Adipocyte (in vitro differentiated cells): ENCODE results near the gene VPS13D.
A peak's percentile ranks its signal among the peaks of the same experiment; 100 is the strongest.
"Not testable (repeated sequence)": the region's sequence is repeated elsewhere in the genome, so short reads cannot be mapped to it uniquely, and the experiment has no call there.

Experiments
- DNase-seq: peaks from one replicate; pipeline ENCODE4 v3.0.0-alpha.2; 2015; ENCODE audit warnings: low read depth
- H3K27me3 ChIP-seq: replicated peaks from 2 replicates; pipeline ENCODE4 v1.7.0; 2013; ENCODE audit warnings: mild to moderate bottlenecking, low read length, moderate library complexity; ENCODE audit not compliant: control insufficient read depth, insufficient read depth
- H3K36me3 ChIP-seq: 2 replicates; pipeline ENCODE4 v1.7.0; 2013; ENCODE audit warnings: low read length, mild to moderate bottlenecking, moderate library complexity; ENCODE audit not compliant: control insufficient read depth, insufficient read depth, severe bottlenecking
- H3K4me1 ChIP-seq: 2 replicates; pipeline ENCODE4 v1.7.0; 2013; ENCODE audit warnings: mild to moderate bottlenecking, low read length, moderate library complexity; ENCODE audit not compliant: control insufficient read depth, insufficient read depth
- H3K4me3 ChIP-seq: 2 replicates; pipeline ENCODE4 v1.7.0; 2013; ENCODE audit warnings: mild to moderate bottlenecking, low read length, moderate library complexity
- H3K9ac ChIP-seq: 2 replicates; pipeline ENCODE4 v1.7.0; 2013; ENCODE audit warnings: mild to moderate bottlenecking, low read length, moderate library complexity
- H3K9me3 ChIP-seq: 2 replicates; pipeline ENCODE4 v1.7.0; 2013; ENCODE audit warnings: mild to moderate bottlenecking, low read length, moderate library complexity; ENCODE audit not compliant: control insufficient read depth

The VPS13D gene

DNA sequence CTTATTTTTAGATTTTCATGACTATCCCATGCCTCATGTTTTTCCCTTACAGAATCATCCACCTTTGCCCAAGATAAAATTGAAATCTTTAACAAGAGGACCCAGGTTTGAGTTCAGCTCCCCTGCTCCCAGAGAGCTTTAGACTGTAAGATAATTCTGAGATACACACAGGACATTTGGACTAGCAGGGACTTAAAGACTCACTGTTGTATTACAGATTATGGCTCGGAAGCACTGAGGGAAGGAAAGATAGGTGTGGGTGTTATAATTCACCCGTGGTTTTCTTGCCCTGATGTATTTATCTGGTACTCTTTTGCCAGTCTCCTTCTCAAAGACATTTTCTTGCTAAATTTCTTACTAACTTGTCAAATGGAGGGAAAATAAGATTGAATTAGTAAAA lies 238.5 kb downstream of the VPS13D start:
- Histone ChIP-seq H3K36me3 (peaks cover 2% of the 10 kb centered on the region), H3K27me3 (no peaks in the 10 kb centered on the region), H3K9me3 (no peaks in the 10 kb centered on the region), H3K4me1 (peaks cover 24% of the 10 kb centered on the region), H3K4me3 (no peak overlapping the region), H3K9ac (no peak overlapping the region)
- no peak for DNase-seq

DNA sequence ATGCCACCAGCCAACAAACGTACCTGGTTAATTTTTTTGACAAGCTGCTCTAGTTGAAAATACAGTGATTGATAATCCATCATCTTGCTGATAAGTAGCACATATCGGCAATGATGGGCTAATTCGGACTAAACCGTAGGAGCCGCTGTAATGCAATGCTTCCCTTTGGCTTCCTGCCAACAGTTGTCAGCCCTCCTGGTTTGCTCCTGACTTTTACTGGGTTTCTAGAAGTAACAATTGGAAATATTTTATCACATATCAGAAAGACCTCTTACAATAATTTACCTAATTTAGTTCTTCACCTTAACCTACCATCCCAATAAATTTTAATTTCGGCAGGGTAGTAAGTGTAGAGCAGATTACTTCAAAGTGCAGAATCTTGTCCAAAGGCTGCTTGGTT lies 239.7 kb downstream of the VPS13D start:
- Histone ChIP-seq H3K36me3 (peaks cover 2% of the 10 kb centered on the region), H3K4me3 (no peak overlapping the region), H3K4me1 (peaks cover 22% of the 10 kb centered on the region), H3K9me3 (no peaks in the 10 kb centered on the region), H3K9ac (no peak overlapping the region), H3K27me3 (no peaks in the 10 kb centered on the region)
- no peak for DNase-seq

DNA sequence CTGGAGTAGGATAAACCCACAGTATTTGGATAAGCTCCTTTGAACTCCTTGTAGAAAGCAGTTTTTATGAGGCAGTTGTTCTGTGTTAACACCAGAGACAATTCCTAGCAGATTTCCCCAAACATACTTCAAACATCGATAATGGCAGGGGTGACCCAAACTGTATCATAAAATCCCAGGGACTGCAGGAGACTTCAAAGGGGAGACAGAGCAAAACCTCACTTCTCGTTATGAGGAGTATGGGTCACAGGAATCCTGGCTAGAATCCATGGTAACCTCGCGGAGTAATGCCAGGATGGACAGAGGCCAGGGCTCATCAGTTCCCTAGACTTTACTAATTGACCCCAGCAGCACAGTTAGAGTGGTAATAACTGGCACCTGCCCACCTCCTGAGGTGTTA lies 240.2 kb downstream of the VPS13D start:
- Histone ChIP-seq H3K27me3 (no peaks in the 10 kb centered on the region), H3K4me3 (no peak overlapping the region), H3K9me3 (no peaks in the 10 kb centered on the region), H3K9ac (no peak overlapping the region), H3K36me3 (peaks cover 2% of the 10 kb centered on the region), H3K4me1 (peaks cover 22% of the 10 kb centered on the region)
- DNase-seq, result no peak

DNA sequence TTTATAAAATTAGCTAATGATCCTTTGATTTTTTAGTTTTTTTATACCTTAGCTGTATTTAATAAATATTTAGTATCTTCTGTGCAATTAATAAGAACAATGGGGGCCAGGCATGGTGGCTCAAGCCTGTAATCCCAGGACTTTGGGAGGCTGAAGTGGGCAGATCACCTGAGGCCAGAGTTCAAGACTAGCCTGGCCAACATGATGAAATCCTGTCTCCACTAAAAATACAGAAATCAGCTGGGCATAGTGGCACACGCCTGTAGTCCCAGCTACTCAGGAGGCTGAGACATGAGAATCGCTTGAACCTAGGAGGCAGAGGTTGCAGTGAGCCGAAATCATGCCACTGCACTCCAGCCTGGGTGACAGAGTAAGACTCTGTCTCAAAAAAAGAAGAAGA lies 241.1 kb downstream of the VPS13D start:
- not testable (repeated sequence) for DNase-seq, H3K27me3 ChIP-seq, H3K4me3 ChIP-seq, H3K36me3 ChIP-seq, H3K9ac ChIP-seq, H3K9me3 ChIP-seq
- H3K4me1 ChIP-seq, result peaks cover 24% of the 10 kb centered on the region

DNA sequence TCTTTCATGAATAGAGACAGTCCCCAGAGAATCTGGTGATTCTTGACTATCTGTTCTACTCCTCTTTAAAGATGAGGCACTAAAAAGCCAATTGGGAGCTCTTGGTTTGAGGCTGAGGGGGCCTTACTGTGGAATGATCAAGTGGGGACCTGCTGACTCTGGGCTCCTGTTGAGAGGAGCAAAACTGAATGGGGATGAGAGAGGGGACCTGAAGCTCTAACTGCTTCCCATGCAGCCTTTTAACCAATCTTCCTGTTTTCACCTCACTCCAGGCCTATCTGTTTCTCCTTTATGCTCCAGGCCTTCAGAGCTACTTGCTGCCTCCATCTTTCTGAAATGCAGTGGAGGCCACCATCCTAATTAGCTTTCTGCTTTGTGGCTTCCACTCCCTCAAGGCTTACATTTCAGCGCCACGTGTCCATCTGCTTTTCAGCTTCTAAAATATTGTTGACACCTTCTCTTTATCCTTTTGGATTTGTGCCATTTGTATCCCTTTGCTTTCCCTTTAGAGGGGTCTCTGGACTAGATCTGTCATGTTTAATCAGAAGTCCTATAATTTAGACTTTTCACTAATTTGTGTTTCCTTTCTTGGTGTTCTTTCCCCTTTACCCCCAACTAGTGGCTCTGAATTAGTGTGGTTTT lies 242.4 kb downstream of the VPS13D start:
- Histone ChIP-seq H3K9ac (no peak overlapping the region), H3K36me3 (peaks cover 3% of the 10 kb centered on the region), H3K27me3 (no peaks in the 10 kb centered on the region), H3K4me1 (peaks cover 36% of the 10 kb centered on the region), H3K9me3 (no peaks in the 10 kb centered on the region), H3K4me3 (no peak overlapping the region)
- DNase-seq, result no peak

DNA sequence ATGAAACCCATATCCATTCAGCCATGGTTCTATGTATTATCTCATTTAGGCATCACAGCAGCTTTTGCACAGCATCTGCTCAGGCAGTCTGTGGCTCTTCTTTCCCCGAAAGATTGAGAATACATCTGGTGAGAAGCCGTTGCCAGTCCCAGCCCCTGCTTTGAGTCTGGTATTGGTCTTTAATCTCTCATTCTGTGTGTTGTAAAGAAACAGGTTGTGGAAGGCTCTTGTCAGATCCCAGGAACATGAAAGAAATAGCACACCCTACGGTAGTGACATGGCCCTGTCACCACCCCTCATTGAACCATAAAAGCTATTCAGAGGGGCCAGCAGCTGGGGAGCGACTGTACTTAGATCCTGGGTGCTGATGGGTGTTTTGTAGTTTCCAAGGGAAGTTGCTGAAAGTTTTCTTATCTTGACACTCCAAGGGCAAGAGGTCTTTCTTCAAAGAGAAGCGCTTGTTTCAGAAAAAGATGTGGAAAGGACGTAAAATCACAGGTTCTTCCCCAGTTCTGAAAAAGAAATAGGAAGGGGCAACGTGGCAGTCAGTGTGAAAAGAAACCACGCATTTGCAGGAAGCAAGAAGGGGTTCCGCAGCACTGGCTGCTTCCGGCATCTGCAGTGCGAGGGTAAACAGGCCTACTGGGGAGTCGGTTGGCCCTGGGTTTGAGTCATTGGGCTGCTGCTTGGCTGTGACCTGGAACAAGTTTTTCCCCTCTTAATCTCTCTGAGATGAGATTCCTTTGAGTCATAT lies 243.1 kb downstream of the VPS13D start:
- Histone ChIP-seq H3K36me3 (peaks cover 5% of the 10 kb centered on the region), H3K4me3 (no peak overlapping the region), H3K9me3 (no peaks in the 10 kb centered on the region), H3K9ac (no peak overlapping the region), H3K27me3 (no peaks in the 10 kb centered on the region), H3K4me1 (peaks cover 43% of the 10 kb centered on the region)
- no peak for DNase-seq

DNA sequence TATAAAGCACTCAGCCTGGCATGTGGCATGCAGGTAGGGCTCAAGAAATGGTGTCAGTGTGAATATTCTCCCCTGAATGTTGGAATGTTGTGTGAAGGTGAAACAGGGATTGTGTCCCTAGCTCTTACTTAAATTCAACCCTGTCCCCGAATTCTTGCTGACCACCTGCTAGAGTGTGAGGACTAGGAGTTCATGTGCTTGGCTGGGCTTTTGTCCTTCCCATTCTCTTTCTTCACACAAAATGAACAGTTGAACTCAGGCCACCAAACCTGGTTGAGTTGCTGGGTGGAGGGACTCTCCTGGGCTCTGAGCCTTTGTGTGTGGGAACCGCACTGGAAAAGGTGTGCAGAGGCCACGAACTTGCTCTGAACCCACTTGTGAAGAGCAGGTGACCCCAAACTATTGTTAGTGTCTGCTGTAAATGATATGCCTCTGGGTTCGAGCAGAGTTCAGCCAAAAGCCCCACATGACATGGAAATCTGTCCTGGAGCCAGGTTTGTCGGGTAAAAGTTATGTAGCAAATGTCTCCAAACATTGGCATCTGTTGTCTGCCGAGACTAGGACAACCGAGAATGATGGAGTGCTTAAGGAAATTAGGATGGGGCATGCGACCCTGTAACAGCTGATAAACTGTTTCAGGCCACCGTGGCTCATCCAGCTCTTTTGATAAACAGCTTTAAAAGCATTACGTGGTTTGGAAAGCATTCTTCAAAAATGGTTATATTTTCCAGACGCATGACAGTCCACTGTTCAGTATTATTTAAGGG lies 243.9 kb downstream of the VPS13D start:
- Histone ChIP-seq H3K9me3 (no peaks in the 10 kb centered on the region), H3K4me1 (peaks cover 51% of the 10 kb centered on the region), H3K9ac (no peak overlapping the region), H3K4me3 (no peak overlapping the region), H3K27me3 (no peaks in the 10 kb centered on the region), H3K36me3 (peaks cover 5% of the 10 kb centered on the region)
- DNase-seq, result no peak

DNA sequence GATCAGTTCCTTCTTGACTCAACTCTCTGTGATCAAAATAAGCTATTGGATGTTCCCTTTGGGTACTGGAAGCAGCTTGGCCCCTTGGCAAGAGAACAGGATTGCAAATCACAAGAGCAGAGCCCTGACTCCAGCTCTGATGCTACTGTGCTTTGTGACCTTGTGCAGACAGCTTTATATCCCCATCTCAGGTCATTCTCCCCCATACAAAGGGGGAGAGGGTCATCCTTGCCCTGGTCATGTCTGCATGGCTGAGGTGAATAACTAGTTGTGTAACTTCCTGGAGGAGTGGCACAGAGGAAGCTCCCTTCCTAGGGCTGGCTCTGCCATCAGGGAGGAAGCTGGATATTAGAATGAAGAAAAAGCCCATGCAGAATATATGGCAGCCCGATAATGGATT lies 245.3 kb downstream of the VPS13D start:
- Histone ChIP-seq H3K27me3 (no peaks in the 10 kb centered on the region), H3K36me3 (peaks cover 5% of the 10 kb centered on the region), H3K4me1 (peaks cover 61% of the 10 kb centered on the region), H3K9ac (no peak overlapping the region), H3K9me3 (no peaks in the 10 kb centered on the region), H3K4me3 (no peak overlapping the region)
- no peak for DNase-seq

DNA sequence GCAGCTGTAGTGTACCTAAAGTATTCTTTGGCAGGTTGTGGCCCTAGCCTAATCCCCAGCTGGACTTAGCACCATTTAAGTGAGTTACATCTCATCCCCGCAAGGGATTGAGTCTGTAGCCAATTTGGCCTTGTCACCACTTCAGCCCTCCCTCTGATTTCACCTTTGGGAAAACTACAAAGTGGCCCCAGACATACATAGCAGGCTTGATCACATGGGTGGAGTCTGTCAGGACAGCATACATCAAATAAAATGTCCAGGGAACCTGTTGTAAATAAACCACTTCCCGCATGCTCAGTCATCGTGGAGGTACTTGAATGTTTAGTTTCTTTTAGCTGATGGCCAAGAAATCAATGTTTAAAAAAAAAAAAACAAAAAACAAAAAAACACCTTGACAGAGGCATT lies 245.7 kb downstream of the VPS13D start:
- H3K4me3 ChIP-seq, result no peak overlapping the region
- H3K9me3 ChIP-seq, result no peaks in the 10 kb centered on the region
- H3K36me3 ChIP-seq, result peaks cover 5% of the 10 kb centered on the region
- no peak overlapping the region for H3K9ac ChIP-seq
- peaks cover 66% of the 10 kb centered on the region for H3K4me1 ChIP-seq
- no peaks in the 10 kb centered on the region for H3K27me3 ChIP-seq
- DNase-seq, result no peak

DNA sequence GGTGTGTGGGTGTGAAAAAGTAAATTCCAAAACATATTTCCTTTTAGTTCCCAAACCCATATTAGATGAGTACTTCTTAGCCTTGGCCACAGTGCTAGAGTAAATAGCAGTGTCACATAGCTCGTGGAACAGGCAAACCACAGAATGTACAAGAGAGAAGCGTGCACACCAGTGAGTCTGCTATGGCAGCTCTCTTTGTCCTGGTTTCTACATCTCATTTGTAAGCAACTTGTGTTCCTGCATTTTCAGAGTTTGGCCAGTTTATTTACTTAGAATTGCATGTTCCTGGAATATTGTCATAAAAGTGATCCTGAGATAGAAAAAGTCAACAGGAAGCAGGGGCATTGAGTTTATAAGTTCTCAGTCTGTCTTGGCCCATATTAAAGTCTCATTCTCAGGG lies 246.1 kb downstream of the VPS13D start:
- Histone ChIP-seq H3K27me3 (no peaks in the 10 kb centered on the region), H3K4me3 (no peak overlapping the region), H3K9me3 (no peaks in the 10 kb centered on the region), H3K4me1 (peaks cover 70% of the 10 kb centered on the region), H3K9ac (no peak overlapping the region), H3K36me3 (peaks cover 5% of the 10 kb centered on the region)
- no peak for DNase-seq

DNA sequence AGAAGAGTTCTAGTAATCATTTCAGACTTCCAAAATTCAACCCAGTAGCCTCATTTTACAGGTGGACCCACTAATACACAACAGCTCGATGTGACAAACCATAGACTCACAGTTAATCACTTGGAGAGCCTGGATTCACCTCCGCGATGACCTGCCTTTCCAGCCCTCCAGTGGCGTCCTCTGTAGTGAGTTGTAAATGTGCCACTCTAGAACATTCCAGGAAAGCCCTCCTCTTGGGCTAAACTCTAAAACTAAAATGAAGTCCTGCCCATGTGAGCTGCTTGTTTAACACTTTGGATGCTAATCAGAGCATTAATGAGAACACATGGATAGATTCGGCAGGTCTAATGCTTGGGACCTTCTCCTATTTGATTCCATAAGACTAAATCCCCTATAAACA lies 247.5 kb downstream of the VPS13D start:
- Histone ChIP-seq H3K4me1 (peaks cover 77% of the 10 kb centered on the region), H3K36me3 (peaks cover 3% of the 10 kb centered on the region), H3K27me3 (no peaks in the 10 kb centered on the region), H3K4me3 (no peak overlapping the region), H3K9ac (peak overlapping the region; percentile 65), H3K9me3 (no peaks in the 10 kb centered on the region)
- DNase-seq, result no peak
